K562 (cell line): ENCODE results near the gene DNASE1L3. TPM values are rescaled to one million over a fixed set of nuclear protein-coding genes. Genes with fewer than 3 reads are reported as not detected.

ENCODE experiments used
- ATAC-seq: fragments of 200-7000 bp; cut with Tn5 transposase; 3 replicates; pipeline ENCODE4 v1.9.1; 2020; ENCODE audit warnings: moderate library complexity
- BruUV-seq: library from RNA; stranded (reverse); fragments of 400-500 nt; replicated peaks from 2 replicates; lab custom pipeline; 2021; lab: Mats Ljungman, UMichigan
- CTCF ChIA-PET: fragments of 300-600 bp; formaldehyde crosslinking; extraction: SDS; loops from one replicate; lab custom pipeline; 2021; ENCODE audit warnings: low intra/inter-chr PET ratio; lab: Yijun Ruan, JAX
- POLR2A ChIA-PET: fragments of 300-600, 350-650 bp; sonication (Branson Sonifier 250); formaldehyde crosslinking; extraction: SDS; loops from one replicate; lab custom pipeline; 2021; ENCODE audit warnings: antibody characterized with exemption, inconsistent platforms; lab: Yijun Ruan, JAX
- DNase-seq, 4 experiments: peaks; one replicate each; pipeline versions ENCODE4 v3.0.0 to v3.0.0-alpha.2; 2011 to 2018; ENCODE audit warnings: low spot score in 3 of 4, mixed read lengths in 3 of 4; ENCODE audit errors: extremely low read depth in 1 of 4
- FAIRE-seq: peaks from 2 replicates; lab custom pipeline; 2011; peaks lifted over from hg19 to GRCh38; lab: Jason Lieb, UNC
- H2AFZ ChIP-seq: 2 replicates; pipeline ENCODE4 v1.6.0; 2011; ENCODE audit warnings: low read depth, low read length, control low read depth, inconsistent platforms
- H3K27ac ChIP-seq: fragments of 200-600 bp; 3 replicates; pipeline ENCODE4 v1.8.0; 2011; ENCODE audit warnings: low read depth, mild to moderate bottlenecking, control low read depth, inconsistent platforms, low read length, moderate library complexity, mixed read lengths; ENCODE audit errors: extremely low read depth
- H3K27me3 ChIP-seq, 2 experiments: fragments of 300-600 bp in 1 of 2; 2 replicates in 1 of 2; 3 replicates in 1 of 2; pipeline versions ENCODE4 v1.6.0 to v1.8.0; 2011; ENCODE audit warnings: inconsistent platforms in 2 of 2, low read length in 2 of 2, mild to moderate bottlenecking in 1 of 2, mixed read lengths in 1 of 2, moderate library complexity in 1 of 2; ENCODE audit not compliant: control insufficient read depth in 2 of 2, insufficient read depth in 2 of 2
- H3K36me3 ChIP-seq: fragments of 300-600 bp; 3 replicates; pipeline ENCODE4 v1.8.0; 2011; ENCODE audit warnings: mild to moderate bottlenecking, low read length, inconsistent platforms; ENCODE audit not compliant: control insufficient read depth, insufficient read depth
- H3K4me1 ChIP-seq, 2 experiments: fragments of 200-600 bp in 1 of 2; replicated peaks in 1 of 2; 2 replicates in 1 of 2; 3 replicates in 1 of 2; pipeline versions ENCODE4 v1.5.1 to v1.8.0; 2011; ENCODE audit warnings: inconsistent platforms in 2 of 2, low read length in 2 of 2, mild to moderate bottlenecking in 1 of 2, mixed read lengths in 1 of 2, moderate library complexity in 1 of 2; ENCODE audit not compliant: control insufficient read depth in 2 of 2, insufficient read depth in 2 of 2
- H3K4me2 ChIP-seq: 2 replicates; pipeline ENCODE4 v1.6.1; 2011; ENCODE audit warnings: low read length, control low read depth, inconsistent platforms, mixed read lengths; ENCODE audit not compliant: insufficient read depth
- H3K4me3 ChIP-seq: fragments of 200-600 bp; sonication (generic), shearing (Covaris generic); 2 replicates; pipeline ENCODE4 v1.5.1; 2016; ENCODE audit warnings: control low read depth, inconsistent platforms
- H3K79me2 ChIP-seq: fragments of 200-600 bp; 3 replicates; pipeline ENCODE4 v1.8.0; 2011; ENCODE audit warnings: low read length, inconsistent platforms; ENCODE audit not compliant: control insufficient read depth, insufficient read depth
- H3K9ac ChIP-seq, 2 experiments: 2 replicates each; pipeline versions ENCODE4 v1.6.0 to v1.6.1; 2011; ENCODE audit warnings: low read depth in 2 of 2, low read length in 2 of 2, control low read depth in 1 of 2, inconsistent platforms in 1 of 2, mild to moderate bottlenecking in 1 of 2, mixed read lengths in 1 of 2; ENCODE audit not compliant: insufficient read depth in 1 of 2
- H3K9me1 ChIP-seq: one replicate; pipeline ENCODE4 v1.6.0; 2011; ENCODE audit warnings: inconsistent platforms, mild to moderate bottlenecking, low read length, moderate library complexity; ENCODE audit not compliant: control insufficient read depth, insufficient read depth
- H3K9me3 ChIP-seq: replicated peaks from 2 replicates; pipeline ENCODE4 v1.5.1; 2011; ENCODE audit warnings: low read depth, low read length, inconsistent platforms; ENCODE audit not compliant: control insufficient read depth, insufficient read depth
- H4K20me1 ChIP-seq: replicated peaks from 2 replicates; pipeline ENCODE4 v1.6.1; 2011; ENCODE audit warnings: low read length, inconsistent platforms, mixed read lengths; ENCODE audit not compliant: control insufficient read depth, insufficient read depth
- CTCF ChIP-seq, 3 experiments: IDR thresholded peaks in 2 of 3; conservative IDR thresholded peaks in 1 of 3; 2 replicates each; pipeline ENCODE4 v1.5.1; 2011 to 2012; ENCODE audit warnings: low read length in 3 of 3, mild to moderate bottlenecking in 3 of 3, control low read depth in 2 of 3, improper control_type of control experiment in 1 of 3, inconsistent platforms in 1 of 3, low read depth in 1 of 3, mixed read lengths in 1 of 3, moderate library complexity in 1 of 3; ENCODE audit not compliant: insufficient read depth in 2 of 3
- GABPA ChIP-seq: fragments of 200-800 bp; sonication (Bioruptor generic); conservative IDR thresholded peaks from 2 replicates; pipeline ENCODE4 v1.6.1; 2016; ENCODE audit warnings: low read depth, missing genetic modification characterization, missing compliant biosample characterization
- HMGN3 ChIP-seq: IDR thresholded peaks from 2 replicates; pipeline ENCODE4 v1.6.1; 2011; ENCODE audit warnings: borderline replicate concordance, low read depth, mild to moderate bottlenecking, mixed read lengths, low read length; ENCODE audit not compliant: insufficient read length; ENCODE audit errors: extremely low read depth
- NFIC ChIP-seq: fragments of 450-650 bp; IDR thresholded peaks from 2 replicates; pipeline ENCODE4 v1.6.1; 2017; ENCODE audit warnings: mild to moderate bottlenecking, inconsistent platforms
- POLR2G ChIP-seq: fragments of 200-400 bp; formaldehyde crosslinking; IDR thresholded peaks from 2 replicates; pipeline ENCODE4 v1.6.1; 2017; ENCODE audit warnings: low read depth, mild to moderate bottlenecking, antibody characterized with exemption, low read length, moderate library complexity
- RAD21 ChIP-seq, 2 experiments: fragments of 250-450 bp in 1 of 2; fragments of 450-650 bp in 1 of 2; sonication (Bioruptor Pico) in 1 of 2; formaldehyde crosslinking in 1 of 2; IDR thresholded peaks in 1 of 2; conservative IDR thresholded peaks in 1 of 2; 2 replicates each; pipeline versions ENCODE4 v1.4.0 to v1.8.0; 2020 to 2022; ENCODE audit warnings: mild to moderate bottlenecking in 2 of 2, moderate library complexity in 1 of 2
- RCOR1 ChIP-seq, 2 experiments: IDR thresholded peaks; 2 replicates each; pipeline ENCODE4 v1.6.1; 2012; ENCODE audit warnings: low read depth in 2 of 2, low read length in 2 of 2, borderline replicate concordance in 1 of 2, improper control_type of control experiment in 1 of 2
- SMC3 ChIP-seq: conservative IDR thresholded peaks from 2 replicates; pipeline ENCODE4 v1.6.1; 2011; ENCODE audit warnings: low read depth, low read length, improper control_type of control experiment; ENCODE audit not compliant: insufficient read depth
- SREBF2 ChIP-seq: sonication (generic); formaldehyde crosslinking; IDR thresholded peaks from 2 replicates; pipeline ENCODE4 v1.4.0; 2020; ENCODE audit warnings: mild to moderate bottlenecking, missing genetic modification reagents
- ZNF165 ChIP-seq: fragments of 250-450 bp; sonication (Bioruptor Pico); IDR thresholded peaks from 2 replicates; pipeline ENCODE4 v1.4.0; 2020; ENCODE audit warnings: borderline replicate concordance
- WGBS: fragments of 100-300 bp; shearing (Covaris generic); methylation state at CpG from one replicate; pipeline ENCODE4 v1.1.6; 2016; ENCODE audit warnings: low coverage, mixed read lengths; ENCODE audit not compliant: insufficient coverage; ENCODE audit errors: missing lambda C conversion rate; 5-methylcytosine and 5-hydroxymethylcytosine counted together
- in situ Hi-C: fragments of 300-500 bp; cut with MboI; formaldehyde crosslinking; loops from 4 replicates; pipeline ENCODE4 v1.15.0; 2018; ENCODE audit warnings: inconsistent platforms, mixed read lengths
- intact Hi-C: fragments of 100-400 bp; cut with micrococcal nuclease; formaldehyde crosslinking; loops from 2 replicates; pipeline ENCODE4 v1.14.2; 2022
- polyA plus RNA-seq, 8 experiments: library from polyadenylated mRNA; depleted of rRNA in 4 of 8; stranded (reverse) in 5 of 8; unstranded in 3 of 8; fragments of >200 nt; fragmentation: Nextera tagmentation in 2 of 8; fragmentation: Illumina TruSeq in 1 of 8; extraction: Ambion mirVana in 2 of 8; extraction: Trizol in 1 of 8; gene quantifications; 2 replicates each; pipeline versions ENCODE4 v1.2.1 to v1.2.3, GENCODE V29; 2011 to 2014; ENCODE audit warnings: inconsistent platforms in 1 of 8, missing spikeins in 1 of 8
- total RNA-seq, 7 experiments: library from RNA; depleted of rRNA in 6 of 7; stranded (reverse); fragments of >200 nt in 6 of 7; fragmentation: Illumina TruSeq in 2 of 7; extraction: Trizol in 2 of 7; gene quantifications; 2 replicates each; pipeline versions ENCODE4 v1.2.1 to v1.2.3, GENCODE V29; 2011 to 2021; ENCODE audit warnings: low replicate concordance in 1 of 7

The DNASE1L3 gene
- total and polyA plus RNA-seq, 9 of the 15 experiments (the other 6 are each of a cell fraction or from before 2014, with no cell fraction given), result 0.06 TPM; not detected in 8

- H3K4me1 ChIP-seq, result peaks cover 37 to 38% of the 10 kb centered on the region in 2 experiments
- WGBS, result 30% methylated on average over 10 of the region's 12 CpGs
- CTCF ChIA-PET, result interaction anchor here (0.7 to 1.0 kb wide), 3 partner anchors 165 to 309 kb away, joined by 3 read pairs; no protein-coding TSS in a partner anchor
- no peaks in the 10 kb centered on the region for H3K27me3 ChIP-seq
- peak overlapping the region; percentile 24 to 30; a peak in 3 of 4 replicates for H3K9ac ChIP-seq
- H3K9me1 ChIP-seq, result peaks cover 2% of the 10 kb centered on the region
- no peaks in the 10 kb centered on the region for H3K9me3 ChIP-seq
- BruUV-seq, result no TSS peak
- no peak overlapping the region for H3K4me3 ChIP-seq
- FAIRE-seq, result no peak
- in situ Hi-C loops (loop anchor here (25.0 kb wide), 1 partner anchor 162 kb away; the partner anchor contains the start of gene FLNB), intact Hi-C loops (loop anchor here (1.0 to 10.0 kb wide), 3 partner anchors 166 to 309 kb away; partner anchors contain the start of gene FLNB)
- peak; percentile 73 for ATAC-seq
- no peaks in the 10 kb centered on the region for H4K20me1 ChIP-seq
- H3K27ac ChIP-seq, result peak overlapping the region; percentile 43; the same call in 1 of the 3 replicates
- H3K4me2 ChIP-seq, result peak overlapping the region; percentile 60
- POLR2A ChIA-PET, result interaction anchor here (1.3 to 1.5 kb wide), 2 partner anchors 153 to 175 kb away, joined by 3 to 4 read pairs; no protein-coding TSS in a partner anchor
- peak; percentile 17 to 61 (median 34) for DNase-seq
- H2AFZ ChIP-seq, result no peak overlapping the region
- peaks cover 20% of the 10 kb centered on the region; the same call in 1 of the 3 replicates for H3K36me3 ChIP-seq
- no peaks in the 10 kb centered on the region for H3K79me2 ChIP-seq
- TF ChIP-seq HMGN3, result no peak
- TF ChIP-seq RAD21 (CRISPR knock-in tag; conservative IDR thresholded peaks at IDR 0.05 in 1 of 2, IDR thresholded peaks at IDR 0.05 in 1 of 2), result peak; percentile 15 to 72; a peak in 2 of 4 replicates
- peak; percentile 58; the same call in 1 of the 2 replicates for TF ChIP-seq SMC3
- no peak for TF ChIP-seq SREBF2 (CRISPR knock-in tag)
- peak; percentile 51; the same call in 1 of the 2 replicates for TF ChIP-seq POLR2G
- no peak for TF ChIP-seq NFIC
- 0 out of 4 replicates have a peak, but pooled peaks of 1 of the 2 experiments have one; percentile 18 for TF ChIP-seq RCOR1 (IDR thresholded peaks at IDR 0.05; ENCODE audit: borderline replicate concordance in 1 of 2, low read depth in 2 of 2, low read length in 2 of 2)
- no peak for TF ChIP-seq ZNF165
- peak; percentile 55 to 63 (median 55) for TF ChIP-seq CTCF (IDR thresholded peaks at IDR 0.05 in 2 of 3, conservative IDR thresholded peaks at IDR 0.05 in 1 of 3; ENCODE audit: insufficient read depth in 2 of 3, low read depth in 1 of 3, low read length in 3 of 3)
- TF ChIP-seq GABPA (tag), result 0 out of 2 replicates have a peak, but pooled peaks have one; percentile 5
Observed at GRCh38 chr3:58173669-58174398, 36.9 kb downstream of the DNASE1L3 start.
